Ovary (tissue), 10 donors: ENCODE measurements around the gene ACER2. TPM values are rescaled to one million over a fixed set of nuclear protein-coding genes. Genes with fewer than 3 reads are reported as not detected.

Experiments
- DNase-seq, 5 donors: peaks; one replicate each; pipeline ENCODE4 v3.0.0-alpha.2; 2019 to 2020
- H3K27ac ChIP-seq, 2 donors: fragments of 200-600 bp; one replicate each; pipeline versions ENCODE4 v1.5.1 to v1.8.0; 2019 to 2022
- H3K27me3 ChIP-seq: fragments of 200-600 bp; one replicate; pipeline ENCODE4 v1.8.0; 2022
- H3K36me3 ChIP-seq: fragments of 200-600 bp; sonication (generic); one replicate; pipeline ENCODE4 v1.5.1; 2019
- H3K4me1 ChIP-seq: one replicate; pipeline ENCODE4 v1.8.1; 2013; ENCODE audit warnings: mild to moderate bottlenecking, moderate library complexity; ENCODE audit not compliant: insufficient read depth
- H3K4me3 ChIP-seq: fragments of 200-600 bp; sonication (generic); one replicate; pipeline ENCODE4 v1.5.1; 2017
- H3K9me3 ChIP-seq, 2 donors: fragments of 200-600 bp in 1 of 2; sonication (generic) in 1 of 2; one replicate each; pipeline versions ENCODE4 v1.5.1 to v1.8.1; 2013 to 2019; ENCODE audit warnings: mild to moderate bottlenecking in 1 of 2, moderate library complexity in 1 of 2
- CTCF ChIP-seq, 3 donors: fragments of 450-650 bp in 2 of 3; fragments of 200-600 bp in 1 of 3; IDR thresholded peaks; one replicate each; pipeline versions ENCODE4 v1.5.1 to v1.8.0; 2016 to 2022; ENCODE audit warnings: antibody characterized with exemption in 3 of 3, mild to moderate bottlenecking in 1 of 3
- EP300 ChIP-seq: sonication (generic); formaldehyde crosslinking; IDR thresholded peaks from one replicate; pipeline ENCODE4 v1.6.1; 2017; ENCODE audit warnings: antibody characterized with exemption
- POLR2A ChIP-seq: fragments of 450-650 bp; IDR thresholded peaks from one replicate; pipeline ENCODE4 v1.6.1; 2017; ENCODE audit warnings: antibody characterized with exemption, mild to moderate bottlenecking, moderate library complexity
- WGBS, 3 donors: extraction: QIAGEN DNeasy Blood & Tissue Kit in 1 of 3; methylation state at CpG; one replicate each; pipeline versions ENCODE4 v1.1.5 to v1.1.7; 2013 to 2017; 5-methylcytosine and 5-hydroxymethylcytosine counted together
- intact Hi-C, 4 donors: fragments of 100-400 bp; cut with DNase I; formaldehyde crosslinking; loops; one replicate each; pipeline versions ENCODE4 v1.11.0 to v1.15.1; 2022 to 2023
- long read RNA-seq, 3 donors: library from polyadenylated mRNA in 2 of 3; unstranded in 2 of 3; transcript quantifications; one replicate each; pipeline ENCODE4 v2.0.0 and lab custom pipeline, GENCODE V29; 2021 to 2026
- polyA plus RNA-seq, 2 donors: library from polyadenylated mRNA; stranded (reverse); fragments of 200-250 nt in 1 of 2; fragments of 350-450 nt in 1 of 2; fragmentation: Illumina TruSeq in 1 of 2; extraction: RNeasy Lipid Tissue Mini Kit (QIAGEN cat#74804) in 1 of 2; gene quantifications; one replicate each; pipeline ENCODE4 v1.2.3, GENCODE V29; 2013 to 2014
- total RNA-seq, 7 donors: library from RNA; depleted of rRNA in 2 of 7; stranded (reverse); fragments of >200 nt in 2 of 7; fragmentation: NEBNext Ultra II Directional in 3 of 7; extraction: Animal tissue kit (Norgen Biotek cat#: 25700) in 3 of 7; gene quantifications; one replicate each; pipeline versions ENCODE4 v1.1.0 to v1.2.4, GENCODE V29; 2016 to 2023
- donor health status: DM: no; HTN: no; CAD: no; lungs with moderate emphysema.
- donor health status: DM: no; HTN: no; CAD: no.
- donor health status: Bipolar disorder and iron deficiency.
- donor health status: DM: yes; HTN: yes; CAD: no.
- donor health status: DM: no; HTN: no; CAD: no.
- donor health status: DM: yes; HTN: yes; CAD: no.

The ACER2 gene
- 1 to 10 TPM; 2.1 to 10.0 (median 3.3) TPM for total RNA-seq
- 1 to 10 TPM in 1 of 2 donors, under 1 TPM in 1; 0.80 to 2.0 TPM for polyA plus RNA-seq
- long read RNA-seq, donor 1, partial matches to known transcripts: 0 of 2 reads
- long read RNA-seq, donor 1, other reads (novel, unspliced or antisense): 2 of 2 reads
- long read RNA-seq, donor 2: 0 reads
- long read RNA-seq, donor 3, partial matches to known transcripts: 0 of 2 reads
- long read RNA-seq, donor 3, other reads (novel, unspliced or antisense): 1 of 2 reads

GRCh38 chr9:19408693-19409400, at the start of gene ACER2:
ACER2 (plus strand) TSS chr9:19409009; CDS start chr9:19409085, 76 bp downstream.
- peak within 1 kb of the TSS; percentile 64 for H3K4me3 ChIP-seq
- no peaks in the 10 kb centered on the region for H3K27me3 ChIP-seq
- peak; percentile 91 to 96 (median 96) for DNase-seq
- intact Hi-C loops: no loop called here
- no peak for TF ChIP-seq CTCF (IDR thresholded peaks at IDR 0.05)
- TF ChIP-seq POLR2A: peak; percentile 69
- no peaks in the 10 kb centered on the region for H3K36me3 ChIP-seq
- H3K4me1 ChIP-seq: no peaks in the 10 kb centered on the region
- peak within 1 kb of the TSS; percentile 55 to 68 for H3K27ac ChIP-seq
- no peaks in the 10 kb centered on the region for H3K9me3 ChIP-seq
- 0 to 1% (median 0%) methylated on average over 56 to 61 of the region's 61 CpGs for WGBS, 3 donors

- Histone ChIP-seq H3K4me3 (no peak overlapping the region), H3K27ac (no peak overlapping the region), H3K9me3 (no peaks in the 10 kb centered on the region), H3K36me3 (no peaks in the 10 kb centered on the region), H3K27me3 (no peaks in the 10 kb centered on the region), H3K4me1 (no peaks in the 10 kb centered on the region)
- WGBS, 3 donors: 72 to 87% (median 79%) methylated on average over 2 of the region's 2 CpGs
- no peak for TF ChIP-seq POLR2A
- TF ChIP-seq CTCF (IDR thresholded peaks at IDR 0.05): no peak
- no peak for TF ChIP-seq EP300
- intact Hi-C loops: no loop called here
- no peak for DNase-seq
Measured at GRCh38 chr9:19369107-19369506, 39.7 kb upstream of the ACER2 start.

GRCh38 chr9:19371942-19372341, 36.9 kb upstream of the ACER2 start:
- H3K9me3 ChIP-seq: no peaks in the 10 kb centered on the region
- intact Hi-C loops: no loop called here
- no peak for DNase-seq
- H3K36me3 ChIP-seq: no peaks in the 10 kb centered on the region
- no peak for TF ChIP-seq CTCF (IDR thresholded peaks at IDR 0.05)
- TF ChIP-seq POLR2A: no peak
- TF ChIP-seq EP300: no peak
- 68 to 79% (median 73%) methylated on average over 5 of the region's 5 CpGs for WGBS, 3 donors
- no peaks in the 10 kb centered on the region for H3K27me3 ChIP-seq
- H3K4me3 ChIP-seq: no peak overlapping the region
- no peaks in the 10 kb centered on the region for H3K4me1 ChIP-seq
- H3K27ac ChIP-seq: no peak overlapping the region

- Histone ChIP-seq H3K4me3 (no peak overlapping the region), H3K4me1 (no peaks in the 10 kb centered on the region), H3K9me3 (no peaks in the 10 kb centered on the region), H3K27ac (no peak overlapping the region), H3K36me3 (no peaks in the 10 kb centered on the region), H3K27me3 (no peaks in the 10 kb centered on the region)
- intact Hi-C loops: no loop called here
- TF ChIP-seq POLR2A: no peak
- 90 to 95% (median 93%) methylated on average over 8 of the region's 8 CpGs for WGBS, 3 donors
- no peak for DNase-seq
Measured at GRCh38 chr9:19372567-19372966, 36.2 kb upstream of the ACER2 start.

- H3K27me3 ChIP-seq: no peaks in the 10 kb centered on the region
- TF ChIP-seq POLR2A: no peak
- TF ChIP-seq CTCF (IDR thresholded peaks at IDR 0.05): no peak
- no peak for TF ChIP-seq EP300
- H3K36me3 ChIP-seq: no peaks in the 10 kb centered on the region
- no peak overlapping the region for H3K27ac ChIP-seq
- no peak overlapping the region for H3K4me3 ChIP-seq
- H3K4me1 ChIP-seq: no peaks in the 10 kb centered on the region
- no peak for DNase-seq
- intact Hi-C loops: no loop called here
- no peaks in the 10 kb centered on the region for H3K9me3 ChIP-seq
Measured at GRCh38 chr9:19373527-19373926, 35.3 kb upstream of the ACER2 start.
